ENCODE measurements around the gene STON1.
A peak's percentile ranks its signal among the peaks of the same experiment; 100 is the strongest.
"Not testable (repeated sequence)": the region's sequence is repeated elsewhere in the genome, so short reads cannot be mapped to it uniquely, and the experiment has no call there.

The STON1 gene

DNA sequence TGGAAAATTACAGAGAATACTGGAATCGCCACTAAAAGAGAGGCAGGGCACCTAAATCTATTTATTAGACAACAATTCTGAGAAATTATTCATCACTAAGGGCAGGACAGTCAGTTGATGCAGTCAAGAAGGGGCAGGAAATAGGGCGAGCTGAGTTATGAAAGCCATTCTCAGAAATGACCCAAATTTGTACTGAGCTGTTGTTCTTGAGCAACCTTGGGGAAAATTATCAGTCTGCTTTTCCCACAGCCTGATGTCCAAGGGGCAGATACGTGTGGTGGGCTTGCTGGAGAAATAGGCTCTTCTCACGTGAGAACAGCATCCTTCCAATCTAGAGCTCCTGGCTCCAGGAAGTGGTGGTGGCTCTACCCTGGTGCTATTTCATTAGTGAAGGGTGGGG, 38.6 kb downstream of the STON1 start:
- FAIRE-seq, result peak; percentile 46
- DNase-seq (ENCODE audit: insufficient read length, low spot score), result no peak

DNA sequence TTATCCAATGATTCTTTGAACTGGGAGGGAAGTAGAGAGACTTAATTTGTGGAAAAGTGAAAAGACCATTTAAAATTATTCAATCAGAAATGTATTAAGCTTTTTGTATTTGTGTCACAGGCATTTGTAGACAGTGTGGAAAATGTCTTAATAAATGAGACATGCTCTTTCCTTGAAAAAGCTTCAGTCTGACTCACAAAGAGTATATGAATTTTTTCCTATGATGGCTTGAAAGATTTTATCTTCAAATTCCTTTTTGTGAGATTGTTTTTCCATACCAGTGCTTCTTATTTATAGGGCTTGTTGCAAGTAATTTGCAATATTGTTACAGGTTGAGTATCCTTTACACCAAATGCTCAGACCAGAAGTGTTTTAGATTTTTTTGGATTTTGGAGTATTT, 39.5 kb downstream of the STON1 start:
- FAIRE-seq, result no peak
- no peak for DNase-seq (ENCODE audit: insufficient read length, low spot score)

DNA sequence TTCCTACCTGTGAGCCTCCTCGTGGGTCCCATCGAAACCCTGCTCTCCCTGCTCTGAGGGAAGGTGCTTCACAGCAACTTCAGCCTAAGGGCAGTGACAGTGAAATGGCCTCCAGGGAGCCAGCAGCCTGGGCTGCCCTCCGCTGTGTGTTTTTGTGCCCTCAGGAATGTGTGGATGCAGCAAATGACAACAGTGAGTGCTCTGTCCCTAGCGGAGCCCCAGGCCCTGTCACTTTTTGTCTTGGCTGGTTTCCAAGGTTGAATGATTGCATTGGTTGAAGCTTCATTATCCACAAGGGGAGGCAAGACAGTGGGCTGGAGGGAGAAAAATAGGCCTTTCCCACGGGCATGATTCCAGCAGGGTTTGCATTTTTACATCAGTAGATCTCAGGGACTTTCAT, 42.9 kb downstream of the STON1 start:
- DNase-seq (ENCODE audit: insufficient read length, low spot score), result no peak
- no peak for FAIRE-seq

DNA sequence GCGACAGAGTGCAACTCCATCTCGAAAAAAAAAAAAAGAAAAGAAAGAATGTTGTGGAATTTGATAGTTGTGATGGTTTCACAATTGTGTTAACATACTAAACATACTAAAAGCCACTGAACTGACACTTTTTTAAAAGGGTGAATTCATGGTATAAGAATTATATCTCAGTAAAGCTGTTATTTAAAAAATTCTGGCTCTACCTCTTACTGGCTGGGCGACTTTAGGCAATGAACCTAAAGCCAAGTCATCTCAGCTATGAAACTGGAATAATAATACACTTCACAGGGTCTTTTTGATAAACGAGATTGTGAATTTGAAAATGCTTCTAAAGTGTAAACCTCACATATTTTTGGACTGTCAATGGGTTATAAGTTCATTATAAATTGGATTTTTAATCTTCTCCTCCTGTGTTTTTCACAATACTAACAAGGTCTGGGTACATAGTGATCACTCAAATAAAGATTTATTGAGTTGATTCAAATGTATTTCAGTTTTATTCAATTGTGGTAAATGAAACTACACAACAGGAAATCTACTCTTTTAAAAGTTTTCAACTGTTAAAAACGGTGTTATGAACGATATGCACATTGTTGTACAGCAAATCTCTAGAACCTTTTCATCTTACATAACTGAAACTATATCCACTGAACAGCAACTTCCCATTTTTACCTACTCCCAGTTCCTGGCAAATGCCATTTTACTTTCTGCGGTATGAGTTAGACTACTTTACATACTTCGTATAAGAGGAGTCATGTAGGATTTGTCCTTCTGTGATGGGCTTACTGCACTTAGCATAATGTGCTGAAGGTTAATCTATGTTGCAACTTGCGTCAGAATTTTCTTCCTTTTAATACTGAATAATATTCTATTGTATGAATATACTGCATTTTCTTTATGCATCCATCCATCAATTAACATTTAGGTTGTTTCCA, 44.7 kb downstream of the STON1 start:
- DNase-seq (ENCODE audit: insufficient read length, low spot score) (no peak), FAIRE-seq (no peak)

DNA sequence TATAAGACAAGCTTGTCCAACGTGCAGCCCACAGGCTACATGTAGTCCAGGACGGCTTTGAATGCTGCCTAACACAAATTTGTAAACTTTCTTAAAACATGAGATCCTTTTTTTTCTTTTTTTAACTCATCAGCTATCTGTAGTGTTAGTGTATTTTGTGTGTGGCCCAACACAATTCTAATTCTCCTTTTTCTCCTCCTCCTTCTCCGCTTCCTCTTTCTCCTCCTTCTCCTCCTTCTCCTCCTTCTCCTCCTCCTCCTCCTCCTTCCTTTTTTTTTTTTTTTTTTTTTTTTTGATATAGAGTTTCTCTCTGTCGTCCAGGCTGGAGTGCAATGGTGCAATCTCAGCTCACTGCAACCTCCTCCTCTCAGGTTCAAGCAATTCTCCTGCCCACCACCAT, 48.4 kb downstream of the STON1 start:
- no peak for DNase-seq (ENCODE audit: insufficient read length, low spot score)
- no peak for FAIRE-seq

DNA sequence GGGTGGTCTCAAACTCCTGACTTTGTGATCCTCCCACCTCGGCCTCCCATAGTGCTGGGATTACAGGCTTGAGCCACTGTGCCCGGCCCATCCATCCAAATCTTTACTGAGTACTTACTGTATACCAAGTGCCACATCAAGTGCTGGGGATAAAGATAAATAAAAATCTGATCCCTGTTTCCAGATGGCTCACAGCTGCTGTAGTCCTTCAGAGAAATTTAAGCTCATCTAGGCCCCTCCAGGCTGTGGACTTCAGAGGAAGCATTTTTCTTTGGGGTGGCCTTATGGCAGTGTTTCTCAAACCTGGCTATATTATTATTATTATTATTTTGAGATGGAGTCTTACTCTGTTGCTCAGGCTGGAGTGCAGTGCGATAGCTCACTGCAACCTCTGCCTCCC, 54.0 kb downstream of the STON1 start:
- no peak for DNase-seq (ENCODE audit: insufficient read length, low spot score)
- no peak for FAIRE-seq

DNA sequence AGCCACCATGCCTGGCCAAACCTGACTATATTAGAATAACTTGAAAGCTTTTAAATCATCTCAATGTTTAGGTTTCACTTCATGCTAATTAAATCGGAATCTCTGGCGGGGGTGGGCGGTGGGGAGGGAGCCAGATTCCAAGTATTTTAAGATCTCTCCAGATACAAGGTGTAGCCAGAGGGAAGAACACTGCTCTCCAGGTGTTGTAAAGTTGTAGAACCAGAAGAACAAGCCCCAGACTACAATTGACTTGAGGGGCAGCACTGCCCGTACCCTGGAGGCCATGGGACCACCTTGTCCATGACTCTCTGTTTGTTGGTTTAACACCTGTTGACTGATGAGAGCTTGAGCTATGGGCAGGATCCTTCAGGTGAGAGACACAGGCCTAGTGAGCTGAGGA, 54.6 kb downstream of the STON1 start:
- FAIRE-seq (no peak), DNase-seq (ENCODE audit: insufficient read length, low spot score) (no peak)

DNA sequence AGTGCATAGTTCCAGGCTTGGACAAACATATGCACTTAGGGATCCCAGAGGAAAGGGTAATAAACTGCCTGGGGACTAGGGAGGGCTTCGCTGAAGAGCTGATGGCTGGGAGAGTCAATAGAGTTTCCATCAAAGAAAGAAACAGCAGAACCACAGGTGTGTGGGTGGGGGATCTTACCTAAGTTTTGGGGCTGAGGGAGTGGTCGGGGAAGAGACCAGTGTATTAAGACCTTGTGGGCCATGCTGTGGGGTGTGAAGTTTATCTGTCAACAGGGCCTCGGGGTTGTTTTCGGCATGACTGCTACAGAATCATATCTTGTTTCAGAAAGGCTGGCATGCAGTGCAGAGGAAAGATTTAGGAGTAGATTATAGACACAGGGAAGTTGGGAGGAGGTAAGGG, 56.5 kb downstream of the STON1 start:
- DNase-seq (ENCODE audit: insufficient read length, low spot score), result no peak
- no peak for FAIRE-seq

DNA sequence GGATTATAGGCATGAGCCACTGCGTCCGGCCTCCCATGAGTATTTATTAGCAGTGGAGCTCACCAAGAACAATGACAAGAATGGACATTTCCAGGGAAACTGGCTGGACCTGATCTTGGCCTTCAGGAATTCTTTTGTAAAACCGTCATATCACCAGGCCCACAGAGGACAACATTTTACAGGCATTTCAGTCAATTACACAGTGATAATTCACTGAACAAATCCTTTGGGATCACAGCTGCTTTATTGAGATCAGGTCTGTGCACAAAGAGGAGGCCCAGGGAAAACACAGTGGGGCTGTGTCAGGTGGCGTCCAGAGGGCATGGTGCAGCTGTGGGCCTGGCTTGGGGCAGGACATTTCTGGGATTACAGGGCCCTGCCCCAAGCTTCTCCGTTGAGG, 57.6 kb downstream of the STON1 start:
- FAIRE-seq, result no peak
- no peak for DNase-seq (ENCODE audit: insufficient read length, low spot score)

DNA sequence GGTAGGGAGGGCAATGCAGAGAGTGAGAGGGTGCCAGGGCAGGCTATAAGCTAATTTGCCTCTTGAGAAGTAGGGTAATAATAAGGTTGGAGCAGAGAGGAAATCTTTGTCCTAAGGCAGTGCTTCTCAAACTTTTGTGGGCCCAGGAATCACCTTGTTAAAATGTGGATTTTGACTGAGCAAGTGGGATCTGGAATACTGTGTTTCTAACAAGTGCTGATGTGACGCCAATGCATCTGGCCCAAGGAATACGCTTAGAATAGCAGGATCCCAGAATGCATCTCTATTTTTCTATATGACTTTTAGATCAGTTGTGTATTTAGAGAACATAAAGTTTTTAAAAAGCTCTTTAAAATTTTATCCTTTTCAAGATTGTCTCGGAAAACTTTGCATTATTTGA, 58.0 kb downstream of the STON1 start:
- FAIRE-seq (no peak), DNase-seq (ENCODE audit: insufficient read length, low spot score) (no peak)

DNA sequence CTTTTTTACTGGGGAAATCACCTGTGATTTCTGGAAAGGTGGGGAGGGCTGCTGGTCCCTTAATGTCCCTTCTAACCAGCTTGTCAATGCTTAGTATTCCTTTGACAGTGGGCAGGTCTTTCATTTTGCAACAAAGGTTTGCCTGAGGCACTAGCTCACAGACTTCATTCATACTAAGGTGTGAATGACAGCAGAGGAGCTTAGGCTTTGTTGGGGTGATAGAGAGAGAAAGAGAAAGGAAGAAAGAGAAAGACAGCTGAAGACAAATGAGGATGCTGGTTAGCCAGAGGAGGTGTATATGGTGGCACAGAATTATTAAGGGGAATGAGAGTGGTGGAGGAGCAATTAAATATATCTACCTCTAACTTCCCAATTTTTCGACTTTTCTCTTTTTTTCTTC, 58.8 kb downstream of the STON1 start:
- no peak for FAIRE-seq
- DNase-seq (ENCODE audit: insufficient read length, low spot score), result no peak

DNA sequence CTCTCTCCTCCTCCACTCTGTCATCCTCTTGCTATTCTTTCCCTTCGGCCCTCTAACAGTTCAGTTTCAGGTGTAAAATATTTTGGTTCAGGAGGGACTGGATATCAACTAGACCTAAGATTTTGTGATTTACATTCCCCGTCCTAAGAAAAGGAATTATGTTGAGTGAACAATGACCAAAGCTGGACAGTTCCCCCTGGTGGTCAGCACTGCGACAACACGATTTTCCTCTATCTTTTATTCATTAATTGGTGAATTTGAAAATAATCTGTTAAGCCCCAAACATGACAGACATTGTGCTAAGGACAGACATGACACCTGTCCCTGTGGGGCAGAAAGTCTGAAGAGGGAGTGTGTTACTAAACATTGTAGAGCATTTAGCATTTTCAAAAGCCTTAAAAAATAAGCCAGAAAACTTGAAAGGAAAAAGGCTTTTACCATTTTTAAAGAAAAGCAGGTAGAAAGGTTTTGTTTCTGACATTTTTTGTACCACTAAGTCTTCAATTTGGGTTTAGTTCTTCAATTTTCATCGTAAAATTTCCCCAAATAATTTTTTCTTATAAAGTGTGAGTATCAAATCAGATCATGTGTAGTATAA, 59.3 kb downstream of the STON1 start:
- DNase-seq (ENCODE audit: insufficient read length, low spot score) (peak; percentile 57), FAIRE-seq (no peak)

DNA sequence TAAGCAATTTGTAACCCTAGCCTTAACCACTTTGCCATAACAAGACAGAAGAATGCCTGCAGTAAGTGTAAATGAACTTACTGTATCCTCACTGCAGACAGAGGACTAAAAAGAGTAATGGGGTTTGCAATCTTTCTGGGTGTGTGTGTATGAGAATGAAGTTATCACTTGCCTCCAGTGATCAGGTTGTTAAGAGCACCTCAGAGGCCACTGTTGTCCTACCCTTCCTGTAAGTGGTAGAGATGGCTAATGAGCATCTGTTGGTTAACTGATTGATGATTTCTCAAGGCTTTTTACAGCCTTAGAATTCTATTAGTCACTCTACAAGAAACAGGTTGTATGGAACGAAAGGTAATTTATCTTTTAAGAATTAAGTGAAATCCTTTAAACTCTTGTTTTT, 60.1 kb downstream of the STON1 start:
- no peak for DNase-seq (ENCODE audit: insufficient read length, low spot score)
- no peak for FAIRE-seq

DNA sequence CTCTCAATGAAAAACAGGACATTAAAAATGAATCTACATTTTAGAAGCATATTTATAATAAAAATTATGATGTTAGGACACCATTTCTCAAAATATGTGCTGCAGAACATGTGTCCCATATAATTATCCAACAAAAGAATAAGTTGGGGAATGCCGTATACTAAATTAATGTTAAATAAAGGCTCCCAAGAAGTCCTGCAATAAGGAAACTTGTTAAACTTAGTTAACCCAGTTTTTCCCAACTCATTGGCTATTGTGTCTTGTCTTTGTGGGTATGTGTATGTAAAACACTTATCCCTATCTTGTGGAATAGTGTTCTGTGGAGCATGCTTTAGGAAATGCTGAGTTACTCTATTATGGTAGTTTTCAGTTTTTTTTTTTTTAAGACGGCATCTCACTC, 62.1 kb downstream of the STON1 start:
- FAIRE-seq, result no peak
- no peak for DNase-seq (ENCODE audit: insufficient read length, low spot score)

DNA sequence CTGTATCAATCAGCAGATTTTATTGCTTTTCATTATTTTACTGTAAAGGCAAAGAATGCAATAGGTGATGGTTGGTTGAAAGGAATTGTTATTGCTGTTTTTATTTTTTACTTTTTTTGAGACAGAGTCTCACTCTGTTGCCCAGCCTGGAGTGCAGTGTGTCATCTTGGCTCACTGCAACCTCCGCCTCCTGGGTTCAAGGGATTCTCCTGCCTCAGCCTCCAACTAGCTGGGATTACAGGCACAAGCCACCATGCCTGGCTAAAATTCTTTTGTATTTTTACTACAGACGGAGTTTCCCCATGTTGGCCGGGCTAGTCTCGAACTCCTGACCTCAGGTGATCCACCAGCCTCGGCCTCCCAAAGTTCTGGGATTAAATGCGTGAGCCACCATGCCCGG, 66.8 kb downstream of the STON1 start:
- not testable (repeated sequence) for FAIRE-seq

DNA sequence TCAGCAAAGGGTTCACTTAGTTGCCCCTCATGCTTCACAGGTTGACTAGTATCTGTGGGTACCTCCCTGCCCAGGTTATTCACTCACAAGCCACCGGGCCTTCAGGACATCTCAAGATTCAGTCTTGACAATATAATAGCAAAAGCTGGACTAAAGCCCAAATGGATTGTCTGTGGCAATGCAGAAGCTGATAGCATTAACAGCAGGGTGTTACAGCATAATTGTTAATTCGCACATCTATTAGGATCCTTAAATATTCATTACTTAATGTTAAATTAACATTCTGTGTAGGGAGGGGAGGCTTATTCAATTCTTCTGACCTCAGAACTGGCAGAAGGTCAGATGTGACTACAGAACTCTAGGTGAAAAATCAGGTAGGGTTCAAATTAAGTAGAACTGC, 67.5 kb downstream of the STON1 start:
- no peak for FAIRE-seq
- no peak for DNase-seq (ENCODE audit: insufficient read length, low spot score)

More for the DNA sequence above, 66.8 kb downstream of the STON1 start:
- not testable (repeated sequence) for DNase-seq (ENCODE audit: insufficient read length, low spot score)

DNA sequence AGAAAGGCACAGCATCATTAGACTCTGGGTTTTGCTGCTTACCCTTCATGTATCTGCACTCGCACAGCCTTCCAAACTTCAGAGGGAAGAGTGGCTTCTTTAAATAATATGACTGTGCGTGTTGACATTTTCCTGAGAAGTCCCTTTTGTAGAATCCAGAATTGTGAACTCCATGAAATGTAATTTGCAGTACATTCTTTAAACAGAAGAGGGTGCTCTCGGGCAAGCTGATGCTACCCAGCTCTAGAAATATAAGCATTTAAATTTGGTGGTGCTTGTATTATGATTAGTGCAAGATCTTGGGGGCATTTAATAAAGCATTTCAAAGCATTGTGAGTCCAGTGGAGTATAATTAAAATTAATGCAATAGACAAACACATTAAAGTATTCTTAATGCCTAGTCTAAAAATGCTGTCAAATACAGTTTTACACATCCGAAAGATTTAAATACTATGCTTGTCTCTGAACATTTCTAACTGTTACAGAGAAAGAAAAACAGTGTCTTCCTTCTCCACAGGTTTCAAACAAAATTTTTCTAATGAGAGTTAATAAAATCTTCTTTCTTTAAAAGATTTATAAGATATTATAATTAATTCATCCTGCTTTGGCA, 70.4 kb downstream of the STON1 start:
- FAIRE-seq (no peak), DNase-seq (ENCODE audit: insufficient read length, low spot score) (peak; percentile 28)

DNA sequence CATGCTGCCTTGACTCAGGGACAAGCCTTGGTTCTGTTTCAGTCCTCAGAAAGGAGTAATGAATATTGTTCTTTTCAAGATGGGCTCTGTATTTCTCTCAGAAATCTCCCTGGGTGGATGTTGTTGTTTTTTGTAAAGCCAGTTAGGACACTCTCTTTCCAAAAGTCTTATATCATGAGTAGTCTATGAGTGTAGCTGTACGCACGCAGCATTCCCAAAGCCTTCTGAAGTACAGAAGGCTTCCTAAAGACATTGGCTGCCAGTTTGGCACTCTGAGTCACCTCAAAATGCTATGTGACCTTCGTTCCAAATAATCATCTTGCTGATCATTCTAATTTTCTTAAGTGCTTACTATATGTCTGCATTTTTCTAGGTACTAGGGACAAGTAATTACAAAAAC, 71.0 kb downstream of the STON1 start:
- no peak for FAIRE-seq
- DNase-seq (ENCODE audit: insufficient read length, low spot score), result no peak

DNA sequence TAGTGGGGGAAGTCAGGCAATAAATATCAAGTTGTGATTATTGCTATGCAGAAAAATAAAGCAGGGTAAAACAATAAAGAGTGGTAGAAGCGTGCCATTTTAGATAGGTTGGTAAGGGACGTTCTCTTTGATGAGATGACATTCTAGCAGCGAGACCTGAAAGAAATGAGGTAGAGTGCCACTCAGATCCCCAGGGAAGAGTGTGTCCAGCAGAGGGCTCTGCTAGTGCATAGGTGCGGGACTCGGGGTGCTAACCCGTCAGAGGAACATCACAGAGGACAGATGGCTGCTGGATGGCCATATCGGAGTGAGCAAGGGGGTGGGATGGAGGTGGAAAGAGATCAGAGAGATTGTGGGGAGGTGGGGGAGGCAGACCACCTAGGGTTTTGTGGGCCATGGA, 71.4 kb downstream of the STON1 start:
- FAIRE-seq (no peak), DNase-seq (ENCODE audit: insufficient read length, low spot score) (no peak)

DNA sequence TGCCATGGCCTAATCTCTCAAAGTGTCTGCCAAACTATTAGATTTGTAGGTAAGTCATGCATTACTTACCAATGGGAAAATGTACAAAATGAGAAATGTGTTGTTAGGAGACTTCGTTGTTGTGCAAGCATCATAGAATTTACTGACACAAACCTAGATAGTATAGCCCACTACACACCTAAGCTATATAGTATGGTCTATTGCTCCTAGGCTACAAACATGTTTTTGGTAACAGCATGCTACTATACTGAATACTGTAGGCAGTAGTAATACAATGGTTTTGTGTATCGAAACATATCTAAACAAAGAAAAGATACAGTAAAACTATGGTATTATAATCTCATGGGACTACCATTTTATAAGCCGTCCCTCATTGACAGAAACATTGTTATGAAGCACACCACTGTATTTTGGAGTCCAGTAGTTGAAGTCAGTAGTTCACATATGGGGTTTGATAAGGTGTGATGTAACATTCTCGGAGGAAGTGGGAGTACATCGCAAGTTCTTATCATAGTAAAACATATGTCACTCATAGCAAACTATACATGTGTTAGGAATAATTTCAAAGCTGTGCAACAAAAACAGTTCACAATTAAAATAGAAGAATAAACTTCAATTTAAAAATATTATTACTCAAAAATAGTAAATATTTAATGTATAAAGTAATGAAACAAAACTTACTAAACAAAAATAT, 75.7 kb downstream of the STON1 start:
- FAIRE-seq (no peak), DNase-seq (ENCODE audit: insufficient read length, low spot score) (no peak)

DNA sequence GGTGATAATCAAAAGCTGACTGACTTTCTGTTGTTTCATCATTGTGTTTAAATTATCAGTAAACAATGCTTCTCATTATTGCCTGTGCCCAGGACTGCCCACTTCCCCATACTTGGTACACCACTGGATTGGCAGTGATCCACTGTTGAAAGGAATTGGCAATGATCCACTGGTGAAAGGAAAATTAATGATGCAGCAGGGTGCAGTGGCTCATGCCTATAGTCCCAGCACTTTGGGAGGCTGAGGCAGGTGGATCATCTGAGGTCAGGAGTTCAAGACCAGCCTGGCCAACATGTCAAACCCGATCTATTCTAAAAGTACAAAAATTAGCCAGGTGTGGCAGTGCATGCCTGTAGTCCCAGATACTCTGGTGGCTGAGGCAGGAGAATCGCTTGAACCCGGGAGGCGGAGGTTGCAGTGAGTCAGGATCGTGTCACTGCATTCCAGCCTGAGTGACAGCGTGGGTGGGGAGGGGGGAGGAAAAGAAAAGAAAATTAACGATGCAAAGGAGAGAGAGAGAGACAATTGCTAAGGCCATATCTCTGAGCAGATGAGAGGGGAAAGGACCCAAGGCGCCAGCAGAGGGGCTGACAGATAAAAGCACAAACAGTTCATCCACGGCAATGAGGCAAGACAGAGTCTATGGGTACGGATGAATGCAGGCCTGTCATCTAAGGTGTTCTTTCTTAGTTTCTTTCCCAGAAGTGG, 77.5 kb downstream of the STON1 start:
- FAIRE-seq (no peak), DNase-seq (ENCODE audit: insufficient read length, low spot score) (no peak)

All from HTR-8/SVneo (cell line).